SK-N-DZ (cell line): ENCODE data around the gene NUF2. TPM values are rescaled to one million over a fixed set of nuclear protein-coding genes. Genes with fewer than 3 reads are reported as not detected.
"Not testable (repeated sequence)": the region's sequence is repeated elsewhere in the genome, so short reads cannot be mapped to it uniquely, and the experiment has no call there.

Experiments
- DNase-seq: peaks from one replicate; pipeline ENCODE4 v3.0.0-alpha.2; 2015; ENCODE audit warnings: low spot score
- polyA plus RNA-seq, 2 experiments: library from polyadenylated mRNA; depleted of rRNA; stranded (reverse); fragments of >200 nt; gene quantifications; 2 replicates each; pipeline ENCODE4 v1.2.3, GENCODE V29; 2014

NUF2 gene
- polyA plus RNA-seq (2014; cell fraction: cytosol; rRNA removed), result 102 and 103 TPM in 2 replicates
- 247 and 296 TPM in 2 replicates for polyA plus RNA-seq (2014; cell fraction: nucleus; rRNA removed)

GRCh38 chr1:163321311-163322305 lies at the start of gene NUF2:
NUF2 (plus strand) TSS chr1:163321954; CDS start chr1:163326052, 4,098 bp downstream.
- peak; percentile 98 for DNase-seq

- no peak for DNase-seq
These were observed 47.9 kb upstream of the NUF2 start for GRCh38 chr1:163273766-163274441.

GRCh38 chr1:163275222-163275621 lies 46.5 kb upstream of the NUF2 start:
- DNase-seq, result no peak

- DNase-seq, result no peak
These were observed 43.2 kb upstream of the NUF2 start for GRCh38 chr1:163278602-163279001.

GRCh38 chr1:163284867-163285266 lies 36.9 kb upstream of the NUF2 start:
- DNase-seq, result not testable (repeated sequence)

GRCh38 chr1:163290025-163290640 lies 31.6 kb upstream of the NUF2 start:
- DNase-seq, result no peak

- DNase-seq, result no peak
These were observed 30.3 kb upstream of the NUF2 start for GRCh38 chr1:163291461-163291860.

GRCh38 chr1:163292153-163292552 lies 29.6 kb upstream of the NUF2 start:
- not testable (repeated sequence) for DNase-seq

GRCh38 chr1:163293497-163293896 lies 28.3 kb upstream of the NUF2 start:
- DNase-seq, result not testable (repeated sequence)

GRCh38 chr1:163295949-163296348 lies 25.8 kb upstream of the NUF2 start:
- DNase-seq, result no peak

- no peak for DNase-seq
These were observed 25.1 kb upstream of the NUF2 start for GRCh38 chr1:163296504-163297263.

- no peak for DNase-seq
These were observed 23.4 kb upstream of the NUF2 start for GRCh38 chr1:163298365-163298764.

GRCh38 chr1:163300568-163300967 lies 21.2 kb upstream of the NUF2 start:
- DNase-seq, result peak; percentile 3

GRCh38 chr1:163303561-163303960 lies 18.2 kb upstream of the NUF2 start:
- DNase-seq, result no peak

GRCh38 chr1:163305441-163305840 lies 16.3 kb upstream of the NUF2 start:
- DNase-seq, result no peak

- no peak for DNase-seq
These were observed 14.1 kb upstream of the NUF2 start for GRCh38 chr1:163307479-163308171.

GRCh38 chr1:163308811-163309210 lies 12.9 kb upstream of the NUF2 start:
- DNase-seq, result no peak

GRCh38 chr1:163315773-163316374 lies 5.9 kb upstream of the NUF2 start:
- DNase-seq, result peak; percentile 48

GRCh38 chr1:163320891-163321290 lies 863 bp upstream of the NUF2 start:
- peak; percentile 4 for DNase-seq

- DNase-seq, result not testable (repeated sequence)
These were observed 1.6 kb downstream of the NUF2 start for GRCh38 chr1:163323339-163323738.
